ENCODE results near the gene IFITM2.
"Not testable (repeated sequence)": the region's sequence is repeated elsewhere in the genome, so short reads cannot be mapped to it uniquely, and the experiment has no call there.

Gene IFITM2

DNA sequence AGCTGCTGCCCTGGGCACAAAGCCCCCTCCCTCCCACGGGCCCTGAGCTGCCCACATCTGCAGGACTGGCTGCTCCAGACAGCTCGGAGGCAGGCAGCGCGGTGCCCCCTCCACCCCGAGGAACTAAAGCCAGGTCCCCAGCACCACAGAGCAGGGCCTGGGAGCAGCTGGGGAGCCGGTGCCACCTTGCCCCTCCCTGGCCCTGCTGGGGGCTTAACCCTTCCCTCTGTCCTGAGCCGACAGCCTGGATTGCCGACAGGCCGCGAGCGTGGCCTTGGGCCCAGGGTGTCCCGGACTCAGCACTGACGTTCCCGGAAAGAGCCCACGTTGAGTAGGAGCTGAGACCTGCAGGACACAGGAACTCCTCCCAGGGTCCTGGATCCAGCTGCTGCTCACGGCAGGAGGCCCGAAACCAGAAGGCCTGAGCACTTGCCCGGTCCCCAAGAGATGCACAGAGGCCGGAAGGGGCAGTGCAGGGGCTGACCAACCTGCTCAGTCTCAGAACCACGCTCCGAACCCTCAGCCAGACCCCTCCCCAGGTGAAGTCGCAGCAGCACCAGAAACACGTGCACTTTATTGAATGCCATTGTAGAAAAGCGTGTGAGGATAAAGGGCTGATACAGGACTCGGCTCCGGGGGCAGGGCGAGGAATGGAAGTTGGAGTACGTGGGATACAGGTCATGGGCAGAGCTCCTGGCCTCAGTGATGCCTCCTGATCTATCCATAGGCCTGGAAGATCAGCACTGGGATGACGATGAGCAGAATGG is 11.7 kb downstream of the IFITM2 start:
- H3K4me1 ChIP-seq, H3K79me2 ChIP-seq: not testable (repeated sequence)

DNA sequence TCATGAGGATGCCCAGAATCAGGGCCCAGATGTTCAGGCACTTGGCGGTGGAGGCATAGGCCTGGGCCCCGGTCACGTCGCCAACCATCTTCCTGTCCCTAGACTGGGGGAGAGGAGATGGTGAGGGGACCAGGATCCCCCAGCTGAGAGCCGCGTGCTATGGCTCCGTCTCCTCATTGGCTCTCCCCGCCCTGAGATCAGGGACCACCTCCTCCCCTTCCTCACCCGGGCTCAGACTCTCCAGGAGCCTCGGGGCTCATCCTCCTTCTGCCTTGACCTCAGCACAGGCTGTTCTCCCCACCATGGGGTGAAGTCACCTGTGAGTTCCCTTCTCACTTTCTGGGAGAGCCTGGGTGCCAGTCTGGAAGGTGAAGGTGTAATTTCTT is 12.3 kb downstream of the IFITM2 start:
- H3K27ac ChIP-seq, result peak overlapping the region; percentile 99
- not testable (repeated sequence) for H3K36me3 ChIP-seq (ENCODE audit: control insufficient read depth, insufficient read depth, low read length)
- peak overlapping the region; percentile 53 for H3K4me3 ChIP-seq (ENCODE audit: low read depth, low read length)

More for the DNA sequence above, 11.7 kb downstream of the IFITM2 start:
- peak overlapping the region; percentile 33 for H2AFZ ChIP-seq
- H3K27ac ChIP-seq, result peak overlapping the region; percentile 99
- H3K4me2 ChIP-seq (ENCODE audit: low read length), result peak overlapping the region; percentile 71
- peak overlapping the region; percentile 53 for H3K4me3 ChIP-seq (ENCODE audit: low read depth, low read length)
- H3K36me3 ChIP-seq (ENCODE audit: control insufficient read depth, insufficient read depth, low read length); H3K9me3 ChIP-seq (ENCODE audit: control insufficient read depth, low read length); H3K27me3 ChIP-seq (ENCODE audit: control insufficient read depth, insufficient read depth, low read length): not testable (repeated sequence)
- peak overlapping the region; percentile 46 for H3K9ac ChIP-seq

GRCh38 chr11:324156-324555 is 16.5 kb downstream of the IFITM2 start:
- no peak overlapping the region for H3K27ac ChIP-seq
- H3K79me2 ChIP-seq, result peaks cover 2% of the 10 kb centered on the region
- H3K4me2 ChIP-seq (ENCODE audit: low read length), result no peak overlapping the region
- H3K9me3 ChIP-seq (ENCODE audit: control insufficient read depth, low read length), result no peaks in the 10 kb centered on the region
- no peaks in the 10 kb centered on the region for H3K36me3 ChIP-seq (ENCODE audit: control insufficient read depth, insufficient read depth, low read length)
- no peaks in the 10 kb centered on the region for H3K27me3 ChIP-seq (ENCODE audit: control insufficient read depth, insufficient read depth, low read length)
- no peak overlapping the region for H2AFZ ChIP-seq
- TF ChIP-seq, protein P1, sequence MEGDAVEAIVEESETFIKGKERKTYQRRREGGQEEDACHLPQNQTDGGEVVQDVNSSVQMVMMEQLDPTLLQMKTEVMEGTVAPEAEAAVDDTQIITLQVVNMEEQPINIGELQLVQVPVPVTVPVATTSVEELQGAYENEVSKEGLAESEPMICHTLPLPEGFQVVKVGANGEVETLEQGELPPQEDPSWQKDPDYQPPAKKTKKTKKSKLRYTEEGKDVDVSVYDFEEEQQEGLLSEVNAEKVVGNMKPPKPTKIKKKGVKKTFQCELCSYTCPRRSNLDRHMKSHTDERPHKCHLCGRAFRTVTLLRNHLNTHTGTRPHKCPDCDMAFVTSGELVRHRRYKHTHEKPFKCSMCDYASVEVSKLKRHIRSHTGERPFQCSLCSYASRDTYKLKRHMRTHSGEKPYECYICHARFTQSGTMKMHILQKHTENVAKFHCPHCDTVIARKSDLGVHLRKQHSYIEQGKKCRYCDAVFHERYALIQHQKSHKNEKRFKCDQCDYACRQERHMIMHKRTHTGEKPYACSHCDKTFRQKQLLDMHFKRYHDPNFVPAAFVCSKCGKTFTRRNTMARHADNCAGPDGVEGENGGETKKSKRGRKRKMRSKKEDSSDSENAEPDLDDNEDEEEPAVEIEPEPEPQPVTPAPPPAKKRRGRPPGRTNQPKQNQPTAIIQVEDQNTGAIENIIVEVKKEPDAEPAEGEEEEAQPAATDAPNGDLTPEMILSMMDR (IDR thresholded peaks at IDR 0.05), result no peak
- no peak overlapping the region for H3K4me3 ChIP-seq (ENCODE audit: low read depth, low read length)
- no peaks in the 10 kb centered on the region for H3K4me1 ChIP-seq
- no peak overlapping the region for H3K9ac ChIP-seq

More for the DNA sequence above, 12.3 kb downstream of the IFITM2 start:
- H3K27me3 ChIP-seq (ENCODE audit: control insufficient read depth, insufficient read depth, low read length); H3K79me2 ChIP-seq; H3K9me3 ChIP-seq (ENCODE audit: control insufficient read depth, low read length); H3K4me1 ChIP-seq; H2AFZ ChIP-seq: not testable (repeated sequence)
- Histone ChIP-seq H3K9ac (peak overlapping the region; percentile 37), H3K4me2 (ENCODE audit: low read length) (peak overlapping the region; percentile 71)

GRCh38 chr11:324593-325517 is 17.2 kb downstream of the IFITM2 start:
- H3K79me2 ChIP-seq; H3K9ac ChIP-seq; H3K27me3 ChIP-seq (ENCODE audit: control insufficient read depth, insufficient read depth, low read length); H3K4me2 ChIP-seq (ENCODE audit: low read length); H3K4me1 ChIP-seq; H3K36me3 ChIP-seq (ENCODE audit: control insufficient read depth, insufficient read depth, low read length); H3K9me3 ChIP-seq (ENCODE audit: control insufficient read depth, low read length); H2AFZ ChIP-seq; H3K4me3 ChIP-seq (ENCODE audit: low read depth, low read length): not testable (repeated sequence)
- peak overlapping the region; percentile 5 for H3K27ac ChIP-seq

- H2AFZ ChIP-seq, result no peak overlapping the region
- H3K4me2 ChIP-seq (ENCODE audit: low read length), result no peak overlapping the region
- no peaks in the 10 kb centered on the region for H3K9me3 ChIP-seq (ENCODE audit: control insufficient read depth, low read length)
- TF ChIP-seq, protein P1 (IDR thresholded peaks at IDR 0.05), result no peak
- H3K4me1 ChIP-seq, result no peaks in the 10 kb centered on the region
- H3K27me3 ChIP-seq (ENCODE audit: control insufficient read depth, insufficient read depth, low read length), result no peaks in the 10 kb centered on the region
- no peak overlapping the region for H3K9ac ChIP-seq
- no peaks in the 10 kb centered on the region for H3K79me2 ChIP-seq
- no peaks in the 10 kb centered on the region for H3K36me3 ChIP-seq (ENCODE audit: control insufficient read depth, insufficient read depth, low read length)
- H3K4me3 ChIP-seq (ENCODE audit: low read depth, low read length), result no peak overlapping the region
- peak overlapping the region; percentile 83 for H3K27ac ChIP-seq
These were observed 18.4 kb downstream of the IFITM2 start for GRCh38 chr11:325796-326591.

DNA sequence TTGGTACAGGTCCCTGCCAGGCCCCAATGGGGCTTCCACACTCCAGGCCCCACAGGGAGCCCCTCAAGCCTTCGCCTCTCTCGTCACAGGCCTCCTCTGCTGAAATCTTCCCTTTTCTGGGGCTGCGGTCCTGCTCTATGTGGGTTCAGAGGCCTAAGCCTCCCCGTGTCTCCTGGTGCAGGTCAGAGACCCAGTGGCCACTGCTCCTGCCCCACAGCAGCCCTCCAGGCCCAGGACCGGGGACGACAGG is 18.9 kb downstream of the IFITM2 start:
- TF ChIP-seq, protein P1 (IDR thresholded peaks at IDR 0.05), result no peak
- H3K27ac ChIP-seq, result peak overlapping the region; percentile 83
- H3K4me3 ChIP-seq (ENCODE audit: low read depth, low read length), result no peak overlapping the region
- H3K27me3 ChIP-seq (ENCODE audit: control insufficient read depth, insufficient read depth, low read length), result no peaks in the 10 kb centered on the region
- no peaks in the 10 kb centered on the region for H3K79me2 ChIP-seq
- no peaks in the 10 kb centered on the region for H3K9me3 ChIP-seq (ENCODE audit: control insufficient read depth, low read length)
- H2AFZ ChIP-seq, result no peak overlapping the region
- no peak overlapping the region for H3K9ac ChIP-seq
- H3K4me2 ChIP-seq (ENCODE audit: low read length), result no peak overlapping the region
- no peaks in the 10 kb centered on the region for H3K36me3 ChIP-seq (ENCODE audit: control insufficient read depth, insufficient read depth, low read length)
- H3K4me1 ChIP-seq, result no peaks in the 10 kb centered on the region

Measured in parathyroid adenoma (tissue), 2 donors.